Right atrium auricular region (tissue), 2 donors: ENCODE data around the gene KRT23. TPM values are rescaled to one million over a fixed set of nuclear protein-coding genes. Genes with fewer than 3 reads are reported as not detected.

ENCODE experiments used
- DNase-seq: peaks from one replicate; pipeline ENCODE4 v3.0.0-alpha.2; 2019; ENCODE audit warnings: low spot score
- H3K27ac ChIP-seq, 2 donors: fragments of 200-600 bp; sonication (generic); 1 replicate in 1 of 2; 2 replicates in 1 of 2; pipeline ENCODE4 v1.5.1; 2016 to 2019
- H3K27me3 ChIP-seq, 2 donors: fragments of 200-600 bp; sonication (generic); one replicate each; pipeline versions ENCODE4 v1.5.1 to v1.6.0; 2017 to 2019
- H3K36me3 ChIP-seq: fragments of 200-600 bp; sonication (generic); one replicate; pipeline ENCODE4 v1.5.1; 2016
- H3K4me1 ChIP-seq, 2 donors: fragments of 200-600 bp; sonication (generic); one replicate each; pipeline versions ENCODE4 v1.5.1 to v1.6.0; 2017 to 2019
- H3K4me3 ChIP-seq, 2 donors: fragments of 200-600 bp; sonication (generic); 1 replicate in 1 of 2; 2 replicates in 1 of 2; pipeline ENCODE4 v1.5.1; 2017 to 2019; ENCODE audit warnings: mild to moderate bottlenecking in 1 of 2, moderate library complexity in 1 of 2
- H3K9me3 ChIP-seq, 2 donors: fragments of 200-600 bp; sonication (generic); one replicate each; pipeline ENCODE4 v1.5.1; 2019
- total RNA-seq, 2 donors: library from RNA; depleted of rRNA; stranded (reverse); fragments of >200 nt; gene quantifications; one replicate each; pipeline ENCODE4 v1.1.0, GENCODE V29; 2016
- TF ChIP-seq, protein P1 (sequence below), 2 donors: fragments of 200-600 bp; sonication (generic); IDR thresholded peaks; one replicate each; pipeline ENCODE4 v1.5.1; 2019; ENCODE audit warnings: antibody characterized with exemption in 2 of 2

KRT23 gene
- total RNA-seq, 2 donors from 2014 or later: not detected

DNA sequence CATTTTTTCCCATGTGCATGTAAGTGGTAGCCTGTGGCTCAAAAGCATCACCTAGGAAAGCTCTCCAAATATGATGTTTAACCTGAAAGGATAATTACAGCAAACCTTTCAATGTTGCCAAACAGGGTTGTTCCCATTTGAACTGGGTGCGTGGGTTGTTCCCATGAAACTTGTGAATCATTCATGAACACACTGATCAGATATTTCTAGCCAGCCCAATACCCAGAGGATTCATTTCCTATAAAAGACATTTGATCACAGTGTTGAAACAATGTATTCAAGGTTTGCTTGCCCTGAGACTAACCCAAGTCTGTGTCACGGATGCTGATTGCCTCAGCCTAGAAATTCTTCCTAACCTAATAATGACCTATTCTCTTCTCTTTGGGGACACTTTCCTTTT, 16.4 kb upstream of the KRT23 start:
- Histone ChIP-seq H3K36me3 (no peaks in the 10 kb centered on the region), H3K27ac (no peak overlapping the region), H3K4me3 (no peak overlapping the region), H3K9me3 (no peaks in the 10 kb centered on the region), H3K4me1 (no peaks in the 10 kb centered on the region), H3K27me3 (no peaks in the 10 kb centered on the region)
- DNase-seq: no peak
- TF ChIP-seq, protein P1, sequence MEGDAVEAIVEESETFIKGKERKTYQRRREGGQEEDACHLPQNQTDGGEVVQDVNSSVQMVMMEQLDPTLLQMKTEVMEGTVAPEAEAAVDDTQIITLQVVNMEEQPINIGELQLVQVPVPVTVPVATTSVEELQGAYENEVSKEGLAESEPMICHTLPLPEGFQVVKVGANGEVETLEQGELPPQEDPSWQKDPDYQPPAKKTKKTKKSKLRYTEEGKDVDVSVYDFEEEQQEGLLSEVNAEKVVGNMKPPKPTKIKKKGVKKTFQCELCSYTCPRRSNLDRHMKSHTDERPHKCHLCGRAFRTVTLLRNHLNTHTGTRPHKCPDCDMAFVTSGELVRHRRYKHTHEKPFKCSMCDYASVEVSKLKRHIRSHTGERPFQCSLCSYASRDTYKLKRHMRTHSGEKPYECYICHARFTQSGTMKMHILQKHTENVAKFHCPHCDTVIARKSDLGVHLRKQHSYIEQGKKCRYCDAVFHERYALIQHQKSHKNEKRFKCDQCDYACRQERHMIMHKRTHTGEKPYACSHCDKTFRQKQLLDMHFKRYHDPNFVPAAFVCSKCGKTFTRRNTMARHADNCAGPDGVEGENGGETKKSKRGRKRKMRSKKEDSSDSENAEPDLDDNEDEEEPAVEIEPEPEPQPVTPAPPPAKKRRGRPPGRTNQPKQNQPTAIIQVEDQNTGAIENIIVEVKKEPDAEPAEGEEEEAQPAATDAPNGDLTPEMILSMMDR (IDR thresholded peaks at IDR 0.05): no peak

DNA sequence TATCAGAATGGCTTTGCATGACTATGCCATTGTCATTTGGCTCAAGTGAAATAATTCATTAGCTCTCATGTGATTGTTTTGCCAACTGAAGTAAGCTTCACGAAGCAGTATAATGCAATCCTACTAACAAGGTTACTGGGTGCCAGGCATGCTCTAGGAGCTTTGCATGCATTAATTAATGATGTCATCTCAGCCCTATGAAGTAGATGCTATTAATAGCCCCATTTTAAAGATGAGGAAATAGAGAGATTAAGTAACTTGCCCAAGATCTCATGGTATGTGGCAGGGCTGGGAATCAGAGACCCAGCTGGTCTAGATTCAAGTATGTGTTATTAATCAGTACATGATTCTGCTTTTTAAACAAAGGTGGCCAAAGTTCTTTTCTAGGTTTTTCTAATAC, 15.2 kb upstream of the KRT23 start:
- Histone ChIP-seq H3K36me3 (no peaks in the 10 kb centered on the region), H3K4me1 (no peaks in the 10 kb centered on the region), H3K27ac (no peak overlapping the region), H3K4me3 (no peak overlapping the region), H3K27me3 (no peaks in the 10 kb centered on the region), H3K9me3 (no peaks in the 10 kb centered on the region)
- TF ChIP-seq, protein P1 (IDR thresholded peaks at IDR 0.05): no peak
- no peak for DNase-seq

DNA sequence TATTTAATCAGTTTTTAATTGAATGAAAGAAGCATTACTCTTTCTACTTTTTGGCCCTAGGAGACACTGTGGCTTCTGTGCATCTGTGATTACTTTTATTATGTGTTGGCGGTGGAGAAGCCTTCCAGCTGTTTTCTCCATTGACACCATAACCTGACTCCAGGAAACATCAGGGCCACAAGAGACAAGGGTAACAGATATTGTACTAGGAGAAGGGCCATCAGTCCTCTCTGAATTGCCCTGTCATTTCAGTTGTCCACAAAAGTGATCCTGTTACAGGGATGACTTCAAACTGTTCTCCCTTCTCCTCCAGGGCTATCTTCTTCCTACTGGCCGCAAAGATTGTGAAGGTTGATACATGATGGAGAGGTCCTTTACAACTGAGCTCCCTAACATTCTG, 14.7 kb upstream of the KRT23 start:
- Histone ChIP-seq H3K27me3 (no peaks in the 10 kb centered on the region), H3K4me3 (no peak overlapping the region), H3K9me3 (no peaks in the 10 kb centered on the region), H3K36me3 (no peaks in the 10 kb centered on the region), H3K4me1 (no peaks in the 10 kb centered on the region), H3K27ac (no peak overlapping the region)
- no peak for DNase-seq
- TF ChIP-seq, protein P1 (IDR thresholded peaks at IDR 0.05): no peak

DNA sequence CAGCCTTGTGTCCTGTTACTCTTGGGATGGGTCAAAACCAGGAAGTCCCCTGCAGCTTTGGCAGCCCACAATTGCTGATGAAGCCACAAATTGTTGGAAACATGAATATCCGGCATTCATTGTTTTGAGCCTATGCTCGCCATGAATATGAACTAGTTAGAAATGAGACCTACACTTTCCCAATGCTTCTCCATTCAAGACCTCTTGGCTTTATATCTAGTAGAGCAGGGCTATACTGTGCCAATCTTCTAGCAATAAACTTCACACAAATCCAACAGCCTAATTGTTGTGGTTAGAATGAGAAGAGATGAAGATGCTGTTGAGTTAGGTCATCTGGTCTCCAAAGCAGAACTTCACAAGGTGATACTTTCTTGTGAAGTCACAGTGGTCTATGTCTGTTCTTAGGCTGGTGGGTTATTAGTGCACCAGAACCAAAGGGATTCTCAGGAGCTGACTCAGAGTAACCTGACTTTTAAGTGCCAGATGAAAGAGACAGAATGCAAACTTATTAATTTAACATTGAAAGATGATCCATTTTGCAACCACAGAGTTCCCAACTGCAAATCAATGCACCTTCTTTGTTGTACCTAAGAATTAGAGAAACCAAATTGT, 13.7 kb upstream of the KRT23 start:
- no peaks in the 10 kb centered on the region for H3K27me3 ChIP-seq
- no peak overlapping the region for H3K27ac ChIP-seq
- TF ChIP-seq, protein P1 (IDR thresholded peaks at IDR 0.05): no peak

DNA sequence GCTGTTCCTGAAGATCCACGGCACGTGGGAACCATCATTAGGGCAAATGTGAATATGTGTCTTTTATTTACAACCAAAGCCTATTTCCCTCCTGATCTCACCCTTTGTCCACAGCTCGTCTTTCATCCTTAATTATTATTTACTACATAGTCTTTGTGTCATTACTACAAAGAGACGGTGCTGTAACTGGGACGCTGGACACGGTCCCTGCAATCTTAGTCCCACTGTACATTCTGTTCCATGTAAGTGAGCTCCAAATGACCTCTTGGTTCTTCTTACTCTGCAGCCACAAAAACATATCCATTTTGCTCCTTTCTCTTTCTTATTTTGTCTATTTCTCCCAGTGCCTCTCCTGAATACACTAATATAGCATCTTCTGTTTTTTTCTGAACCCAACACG, 12.7 kb upstream of the KRT23 start:
- TF ChIP-seq, protein P1 (IDR thresholded peaks at IDR 0.05): no peak
- Histone ChIP-seq H3K27me3 (no peaks in the 10 kb centered on the region), H3K27ac (no peak overlapping the region), H3K36me3 (no peaks in the 10 kb centered on the region), H3K4me1 (no peaks in the 10 kb centered on the region), H3K4me3 (no peak overlapping the region), H3K9me3 (no peaks in the 10 kb centered on the region)
- DNase-seq: no peak

More for the DNA sequence above, 13.7 kb upstream of the KRT23 start:
- Histone ChIP-seq H3K9me3 (no peaks in the 10 kb centered on the region), H3K4me3 (no peak overlapping the region), H3K36me3 (no peaks in the 10 kb centered on the region), H3K4me1 (no peaks in the 10 kb centered on the region)
- no peak for DNase-seq

DNA sequence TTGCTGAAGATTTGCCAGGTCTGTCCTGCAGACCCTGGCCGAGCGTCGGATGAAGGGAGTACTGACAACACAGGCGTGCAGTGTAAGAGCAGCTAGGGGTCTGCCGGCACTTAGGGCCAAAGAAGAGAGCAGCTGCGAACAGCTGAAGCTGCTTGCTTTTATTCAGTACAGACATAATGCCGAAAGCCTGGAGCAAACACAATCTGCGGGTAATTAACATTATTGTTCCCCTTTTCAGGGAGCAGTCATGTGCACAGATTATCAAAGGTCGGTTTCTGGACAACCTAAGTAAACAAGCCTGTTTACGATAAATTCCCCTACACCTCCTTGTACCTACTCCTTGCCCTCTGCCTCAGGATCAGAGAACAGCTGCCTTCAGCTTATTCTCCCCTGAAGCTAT, 12.0 kb upstream of the KRT23 start:
- Histone ChIP-seq H3K4me3 (no peak overlapping the region), H3K4me1 (no peaks in the 10 kb centered on the region), H3K27ac (no peak overlapping the region), H3K36me3 (no peaks in the 10 kb centered on the region), H3K9me3 (no peaks in the 10 kb centered on the region), H3K27me3 (no peaks in the 10 kb centered on the region)
- TF ChIP-seq, protein P1 (IDR thresholded peaks at IDR 0.05): no peak
- no peak for DNase-seq
